Hematopoietic multipotent progenitor cell treated with erythropoietin and hydrocortisone succinate and interleukin-3 and kit ligand, for 15 days (in vitro differentiated cells): ENCODE measurements around the gene RNPEPL1.

ENCODE experiments used
- DNase-seq: peaks from one replicate; pipeline ENCODE4 v3.0.0-alpha.2; 2015; ENCODE audit warnings: low spot score

The RNPEPL1 gene

DNA sequence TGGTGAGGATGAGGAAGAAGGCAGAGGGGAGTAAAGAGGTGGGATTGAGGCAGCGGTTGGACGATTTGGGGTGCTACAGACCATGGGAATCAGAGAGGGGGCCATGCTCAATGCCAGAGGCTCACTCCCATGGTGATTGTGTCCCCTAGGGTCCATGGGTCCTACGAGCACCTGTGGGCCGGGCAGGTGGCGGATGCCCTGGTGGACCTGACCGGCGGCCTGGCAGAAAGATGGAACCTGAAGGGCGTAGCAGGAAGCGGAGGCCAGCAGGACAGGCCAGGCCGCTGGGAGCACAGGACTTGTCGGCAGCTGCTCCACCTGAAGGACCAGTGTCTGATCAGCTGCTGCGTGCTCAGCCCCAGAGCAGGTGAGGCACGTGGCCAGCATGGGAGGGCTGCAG is 23.5 kb downstream of the RNPEPL1 start:
- DNase-seq: no peak

DNA sequence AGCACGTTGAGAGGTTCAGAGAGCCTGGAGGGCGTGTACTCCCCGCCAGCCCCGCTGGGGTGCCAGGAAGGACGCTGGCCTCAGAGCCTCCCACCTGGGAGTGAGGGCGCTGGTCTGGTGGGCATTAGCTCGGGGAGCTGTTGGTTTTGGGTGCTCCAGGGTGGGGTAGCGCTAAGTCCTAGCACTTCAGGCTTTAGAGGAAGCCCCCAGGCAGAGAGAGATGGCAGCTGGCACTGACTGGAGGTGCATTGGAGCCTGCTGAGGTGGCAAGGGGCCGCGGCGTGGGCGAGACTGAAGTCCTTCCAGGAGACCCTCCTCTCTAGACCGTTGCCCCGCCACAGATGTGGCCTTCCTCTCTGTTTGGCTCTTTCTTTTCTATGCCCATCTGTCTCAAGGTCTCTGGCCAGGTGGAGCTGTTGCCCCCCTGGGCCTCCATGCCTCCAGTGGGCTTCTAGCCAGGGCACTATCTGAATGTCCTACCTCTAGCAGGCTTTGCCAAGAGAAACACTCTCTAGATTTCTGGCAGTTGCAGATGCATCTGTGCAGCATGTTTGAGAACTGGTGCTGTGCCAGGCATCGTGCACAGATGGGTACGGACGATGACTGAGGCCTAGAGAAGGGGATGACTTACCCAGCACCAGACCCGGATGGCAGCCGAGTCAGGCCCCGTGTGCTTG is 24.9 kb downstream of the RNPEPL1 start:
- no peak for DNase-seq

DNA sequence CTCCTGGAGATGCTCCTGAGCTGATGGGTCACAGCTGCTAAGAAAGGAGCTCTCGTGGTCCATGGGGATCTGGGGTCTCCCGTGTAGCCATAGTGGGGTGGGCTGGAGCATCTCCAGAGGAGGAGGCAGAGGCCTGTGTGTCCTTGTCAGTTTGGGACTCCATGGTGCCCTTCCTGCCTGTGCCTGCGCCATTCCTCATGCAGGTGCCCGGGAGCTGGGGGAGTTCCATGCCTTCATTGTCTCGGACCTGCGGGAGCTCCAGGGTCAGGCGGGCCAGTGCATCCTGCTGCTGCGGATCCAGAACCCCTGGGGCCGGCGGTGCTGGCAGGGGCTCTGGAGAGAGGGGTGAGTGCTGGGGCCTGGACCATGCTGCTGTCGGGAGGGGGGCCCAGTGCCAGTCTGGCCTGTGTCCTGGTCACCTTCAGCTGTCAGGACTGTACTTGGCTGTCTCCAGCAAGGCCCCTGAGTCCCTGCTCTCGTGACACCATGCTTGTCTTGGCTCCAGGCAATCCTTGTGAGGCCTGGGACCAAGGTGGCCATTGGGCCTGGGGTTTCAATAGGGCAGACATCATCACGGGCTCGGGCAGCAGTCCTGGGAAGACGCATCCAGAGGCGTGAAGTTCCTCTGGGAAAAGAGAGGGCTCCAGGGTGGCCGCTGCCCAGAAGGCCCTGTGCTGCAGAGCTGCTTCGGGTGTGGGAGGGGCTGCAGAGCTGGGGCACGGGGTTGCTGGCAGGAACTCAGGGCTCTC is 25.6 kb downstream of the RNPEPL1 start:
- DNase-seq: no peak

DNA sequence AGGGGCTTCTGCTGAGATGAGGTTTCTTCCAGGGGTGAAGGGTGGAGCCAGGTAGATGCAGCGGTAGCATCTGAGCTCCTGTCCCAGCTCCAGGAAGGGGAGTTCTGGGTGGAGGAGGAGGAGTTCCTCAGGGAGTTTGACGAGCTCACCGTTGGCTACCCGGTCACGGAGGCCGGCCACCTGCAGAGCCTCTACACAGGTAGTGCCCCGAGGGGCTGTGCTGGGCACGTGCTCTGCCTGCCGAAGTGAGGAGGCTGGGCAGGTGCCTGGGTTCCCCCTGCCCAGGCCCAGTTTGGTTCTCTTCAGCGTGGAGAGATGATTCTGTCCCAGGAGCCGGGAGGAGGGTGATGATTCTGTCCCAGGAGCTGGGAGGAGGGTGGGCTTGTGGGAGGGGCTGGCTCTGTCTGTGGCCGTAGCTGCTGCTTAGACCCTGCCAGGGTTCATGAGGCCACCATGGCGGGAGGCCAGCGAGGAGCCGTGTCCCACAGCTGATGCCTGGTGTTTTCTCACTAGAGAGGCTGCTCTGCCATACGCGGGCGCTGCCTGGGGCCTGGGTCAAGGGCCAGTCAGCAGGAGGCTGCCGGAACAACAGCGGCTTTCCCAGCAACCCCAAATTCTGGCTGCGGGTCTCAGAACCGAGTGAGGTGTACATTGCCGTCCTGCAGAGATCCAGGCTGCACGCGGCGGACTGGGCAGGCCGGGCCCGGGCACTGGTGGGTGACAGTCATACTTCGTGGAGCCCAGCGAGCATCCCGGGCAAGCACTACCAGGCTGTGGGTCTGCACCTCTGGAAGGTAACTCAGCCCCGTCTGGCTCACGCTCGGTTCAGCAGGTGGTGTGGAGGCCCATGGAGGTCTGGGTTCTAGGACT is 26.5 kb downstream of the RNPEPL1 start:
- no peak for DNase-seq

DNA sequence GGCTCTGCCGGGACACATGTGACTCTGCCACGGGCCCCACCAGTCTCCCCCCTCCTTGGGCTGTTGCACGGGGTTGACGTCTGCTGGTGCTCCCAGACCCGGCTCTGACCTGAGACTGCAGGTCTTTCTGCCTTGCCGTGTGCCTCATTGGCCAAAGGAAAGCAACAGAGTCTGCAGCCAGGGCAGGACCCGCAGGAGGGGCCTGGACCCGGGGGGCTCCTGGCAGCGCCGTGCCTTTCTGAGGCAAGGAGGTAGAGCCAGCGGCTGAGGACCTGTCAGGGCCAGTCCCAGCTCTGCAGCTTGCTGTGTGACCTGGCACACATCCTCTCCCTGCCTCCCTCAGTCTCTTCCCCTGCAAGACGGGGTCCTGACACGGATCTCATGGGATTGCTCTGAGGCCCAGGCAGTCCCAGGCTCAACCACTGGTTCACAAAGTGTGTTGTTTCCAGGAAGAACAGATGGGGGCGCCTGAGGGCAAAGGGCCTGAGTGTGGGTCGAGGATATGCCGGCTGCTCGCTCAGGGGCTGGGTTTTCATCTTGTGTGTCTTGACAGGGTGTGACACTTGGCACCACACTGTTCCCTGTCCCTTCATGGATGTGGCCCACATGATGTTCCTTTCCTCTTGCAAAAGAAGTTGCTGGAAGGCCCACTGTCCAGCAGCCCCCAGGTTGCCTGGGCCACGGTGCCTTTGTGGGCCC is 27.2 kb downstream of the RNPEPL1 start:
- peak; percentile 13 for DNase-seq

DNA sequence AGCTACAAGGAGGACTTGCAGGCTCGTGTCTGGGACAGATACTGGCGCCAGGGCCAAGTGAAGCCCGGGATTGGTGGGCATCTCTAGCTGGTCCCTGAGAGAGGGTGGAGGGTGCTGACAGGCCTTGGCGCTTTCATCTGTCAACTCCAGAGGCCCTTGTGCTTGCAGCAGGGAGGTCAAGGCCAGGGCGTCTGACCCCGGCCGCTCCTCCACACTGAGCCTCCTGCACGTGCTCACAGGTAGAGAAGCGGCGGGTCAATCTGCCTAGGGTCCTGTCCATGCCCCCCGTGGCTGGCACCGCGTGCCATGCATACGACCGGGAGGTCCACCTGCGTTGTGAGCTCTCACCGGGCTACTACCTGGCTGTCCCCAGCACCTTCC is 27.8 kb downstream of the RNPEPL1 start:
- no peak for DNase-seq

DNA sequence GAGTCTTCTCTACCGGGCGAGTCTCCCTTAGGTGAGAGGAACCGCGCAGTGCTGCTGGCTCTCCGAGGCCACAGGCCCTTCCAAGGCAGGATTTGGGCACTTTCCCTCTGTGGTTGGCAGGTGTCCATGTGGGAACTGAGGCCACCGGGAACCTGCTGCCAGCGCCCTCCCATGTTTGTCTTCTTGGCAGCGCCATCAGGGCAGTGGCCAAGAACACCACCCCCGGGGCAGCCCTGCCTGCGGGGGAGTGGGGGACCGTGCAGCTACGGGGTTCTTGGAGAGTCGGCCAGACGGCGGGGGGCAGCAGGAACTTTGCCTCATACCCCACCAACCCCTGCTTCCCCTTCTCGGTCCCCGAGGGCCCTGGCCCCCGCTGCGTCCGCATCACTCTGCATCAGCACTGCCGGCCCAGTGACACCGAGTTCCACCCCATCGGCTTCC is 28.2 kb downstream of the RNPEPL1 start:
- no peak for DNase-seq

DNA sequence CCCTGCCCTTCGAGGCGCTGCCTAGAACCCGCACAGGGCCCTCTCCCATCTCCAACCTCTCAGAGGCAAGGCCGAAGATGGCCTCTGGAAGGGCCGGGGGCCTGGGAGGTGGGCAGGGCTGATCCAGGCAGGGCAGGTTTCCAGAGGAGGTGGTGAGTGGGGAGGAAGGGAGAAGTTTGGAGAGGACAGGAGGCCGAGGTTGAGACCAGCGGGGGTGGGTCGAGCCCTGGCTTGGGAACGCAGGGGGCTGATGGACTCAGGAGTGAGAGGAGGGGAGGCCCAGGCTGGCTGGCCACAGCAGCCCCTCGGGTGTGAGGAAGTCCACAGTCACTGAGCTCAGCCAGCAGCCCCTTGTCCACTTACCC is 28.8 kb downstream of the RNPEPL1 start:
- no peak for DNase-seq

DNA sequence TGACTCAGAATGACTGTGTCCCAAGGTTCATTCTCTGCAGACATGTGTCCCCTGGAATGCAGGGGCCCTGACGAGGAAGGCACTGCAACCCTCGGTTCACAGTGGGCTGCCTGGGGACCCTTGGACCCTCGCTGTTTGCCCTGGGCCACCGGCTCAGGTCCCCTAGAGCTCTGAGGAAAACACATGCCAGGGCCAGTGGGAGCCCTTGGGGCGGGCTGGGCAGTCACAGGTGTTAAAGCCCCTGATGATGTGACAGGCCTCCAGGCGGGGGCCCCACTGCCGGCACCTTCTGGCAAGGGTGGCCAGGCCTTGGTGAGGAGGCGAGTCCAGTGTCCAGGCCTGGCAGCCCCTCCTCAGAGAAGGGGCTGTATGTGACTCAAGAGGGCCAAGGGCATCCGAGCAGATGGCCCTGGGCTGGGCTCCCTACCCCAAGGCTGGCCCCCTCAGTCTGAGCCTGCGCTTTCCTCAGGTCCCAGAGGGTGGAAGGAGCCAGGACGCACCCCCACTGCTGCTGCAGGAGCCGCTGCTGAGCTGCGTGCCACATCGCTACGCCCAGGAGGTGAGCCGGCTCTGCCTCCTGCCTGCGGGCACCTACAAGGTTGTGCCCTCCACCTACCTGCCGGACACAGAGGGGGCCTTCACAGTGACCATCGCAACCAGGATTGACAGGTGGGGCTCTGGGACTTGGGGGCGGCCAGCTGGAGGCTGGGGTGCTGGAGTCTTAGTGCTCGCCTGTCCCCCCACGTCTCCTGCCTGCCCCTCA is 29.3 kb downstream of the RNPEPL1 start:
- no peak for DNase-seq

DNA sequence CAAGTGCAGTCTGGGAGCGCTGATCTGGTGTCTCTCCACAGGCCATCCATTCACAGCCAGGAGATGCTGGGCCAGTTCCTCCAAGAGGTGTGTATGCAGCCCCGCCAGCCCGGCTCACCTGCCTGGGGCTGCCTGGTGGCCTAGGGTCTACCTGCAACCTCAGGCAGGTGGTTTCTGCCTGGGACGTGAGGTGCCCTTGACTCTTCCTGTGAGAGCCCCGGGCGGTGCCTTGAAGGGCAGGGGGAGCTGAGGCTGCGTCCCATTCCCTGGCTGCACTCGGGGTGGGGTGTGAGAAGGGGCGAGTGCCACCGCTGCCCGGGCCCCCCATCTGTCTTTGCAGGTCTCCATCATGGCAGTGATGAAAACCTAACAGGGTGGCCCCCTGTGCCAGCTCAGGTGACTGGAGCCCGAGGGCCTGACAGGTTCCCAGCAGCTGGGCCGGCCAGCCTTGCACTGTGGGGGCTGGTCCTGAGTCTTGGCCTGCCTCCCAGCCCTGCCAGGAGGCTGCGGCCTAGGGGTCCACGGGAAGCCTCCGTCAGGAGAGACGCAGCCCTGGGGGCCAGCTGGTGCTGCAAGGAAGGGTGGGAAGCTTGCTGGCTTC is 30.1 kb downstream of the RNPEPL1 start:
- no peak for DNase-seq

DNA sequence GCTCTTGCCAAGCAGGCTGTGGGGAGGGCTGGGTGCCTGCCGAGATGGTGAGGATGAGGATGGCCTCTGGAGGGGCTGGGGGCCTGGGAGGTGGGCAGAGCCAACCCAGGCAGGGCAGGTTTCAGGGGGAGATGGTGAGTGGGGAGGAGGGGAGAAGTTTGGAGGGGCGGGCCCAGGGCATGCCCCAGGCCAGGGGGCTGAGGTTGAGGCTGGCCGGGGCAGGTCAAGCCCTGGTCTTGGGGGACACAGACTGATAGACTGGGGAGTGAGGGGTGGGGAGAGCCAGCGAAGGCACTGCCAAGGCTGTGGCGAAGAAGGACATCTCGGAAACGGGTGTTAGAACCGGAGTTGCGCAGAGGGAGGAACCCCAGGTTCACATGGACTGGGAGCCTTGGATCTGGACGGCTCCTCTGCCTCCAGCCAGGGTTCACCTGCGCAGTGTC is 30.9 kb downstream of the RNPEPL1 start:
- DNase-seq: no peak

DNA sequence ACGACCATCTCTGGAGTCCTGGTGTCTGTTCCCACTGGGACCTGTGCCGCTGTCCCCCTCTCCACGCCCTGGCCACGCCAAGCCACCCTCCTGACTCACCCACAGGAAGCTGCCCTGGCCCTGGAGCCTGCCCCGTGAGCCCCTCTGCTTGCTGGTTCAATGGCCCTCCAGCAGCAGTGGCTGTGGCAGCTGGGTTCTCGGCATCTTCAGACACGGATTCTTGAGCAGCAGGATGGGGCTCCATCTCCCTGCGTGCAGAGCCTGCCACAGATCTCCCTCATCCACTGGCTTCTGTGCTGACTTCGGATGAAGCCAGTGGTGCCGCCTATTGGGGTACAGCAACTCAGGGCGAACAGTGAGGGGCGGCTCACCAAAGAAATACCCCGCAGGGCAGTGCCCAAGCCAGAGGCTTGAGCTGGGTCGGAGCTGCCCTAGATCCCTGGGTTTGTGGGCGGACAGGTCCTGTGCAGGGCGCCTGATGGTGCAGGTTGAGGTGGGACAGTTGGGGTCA is 32.2 kb downstream of the RNPEPL1 start:
- DNase-seq: no peak

DNA sequence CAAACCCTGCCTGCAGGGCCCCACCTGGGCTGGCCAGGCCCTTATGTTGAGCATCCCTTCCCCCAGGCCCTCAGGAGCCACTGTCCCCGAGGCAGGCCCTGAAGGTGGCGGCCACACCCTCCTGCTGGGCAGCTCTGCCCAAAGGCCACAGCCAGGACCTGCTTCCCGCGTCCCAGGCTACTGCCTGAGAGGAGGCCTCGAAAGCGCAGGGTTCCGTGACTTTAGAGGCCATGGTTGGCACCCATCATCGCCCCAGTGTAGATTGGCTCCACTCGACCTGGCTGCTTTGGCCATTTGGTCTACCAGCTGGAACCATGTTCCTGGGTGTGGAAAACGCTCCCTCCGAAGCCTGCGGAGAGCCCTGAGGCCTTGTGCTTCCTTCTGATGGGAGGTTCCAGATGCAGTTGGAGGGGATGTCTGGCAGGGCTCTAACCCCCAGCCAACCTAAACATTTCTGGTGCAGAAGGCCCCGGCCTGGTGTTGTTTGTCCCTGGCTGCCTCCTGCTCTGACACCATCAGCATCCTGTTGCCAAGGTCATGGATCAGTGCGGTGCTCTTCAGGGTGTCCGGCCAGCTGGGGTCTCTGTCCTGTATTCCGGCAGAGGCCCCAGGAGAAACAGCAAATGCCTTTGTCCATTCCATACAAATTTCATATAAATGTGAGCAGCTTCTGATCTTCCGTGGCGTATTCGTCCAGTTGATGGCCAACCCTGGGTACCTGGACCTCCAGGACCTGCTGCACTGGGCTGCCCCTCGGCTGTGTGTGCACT is 33.0 kb downstream of the RNPEPL1 start:
- no peak for DNase-seq

DNA sequence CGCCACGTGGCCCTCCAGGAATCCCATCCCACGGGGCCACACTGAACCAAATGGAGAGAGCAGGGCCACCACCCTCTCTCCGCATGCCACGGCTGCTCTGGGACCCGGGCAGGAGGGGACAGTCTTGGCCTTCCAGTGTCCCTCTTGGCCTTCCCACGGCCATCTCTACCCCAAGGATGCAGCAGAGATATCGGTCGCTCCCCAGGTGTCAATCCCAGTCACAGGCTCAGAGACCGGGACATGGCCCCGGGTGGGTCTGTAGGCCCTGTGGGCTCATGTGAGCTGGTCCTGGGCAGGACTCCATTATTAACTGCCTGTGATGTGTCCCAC is 33.5 kb downstream of the RNPEPL1 start:
- DNase-seq: no peak

DNA sequence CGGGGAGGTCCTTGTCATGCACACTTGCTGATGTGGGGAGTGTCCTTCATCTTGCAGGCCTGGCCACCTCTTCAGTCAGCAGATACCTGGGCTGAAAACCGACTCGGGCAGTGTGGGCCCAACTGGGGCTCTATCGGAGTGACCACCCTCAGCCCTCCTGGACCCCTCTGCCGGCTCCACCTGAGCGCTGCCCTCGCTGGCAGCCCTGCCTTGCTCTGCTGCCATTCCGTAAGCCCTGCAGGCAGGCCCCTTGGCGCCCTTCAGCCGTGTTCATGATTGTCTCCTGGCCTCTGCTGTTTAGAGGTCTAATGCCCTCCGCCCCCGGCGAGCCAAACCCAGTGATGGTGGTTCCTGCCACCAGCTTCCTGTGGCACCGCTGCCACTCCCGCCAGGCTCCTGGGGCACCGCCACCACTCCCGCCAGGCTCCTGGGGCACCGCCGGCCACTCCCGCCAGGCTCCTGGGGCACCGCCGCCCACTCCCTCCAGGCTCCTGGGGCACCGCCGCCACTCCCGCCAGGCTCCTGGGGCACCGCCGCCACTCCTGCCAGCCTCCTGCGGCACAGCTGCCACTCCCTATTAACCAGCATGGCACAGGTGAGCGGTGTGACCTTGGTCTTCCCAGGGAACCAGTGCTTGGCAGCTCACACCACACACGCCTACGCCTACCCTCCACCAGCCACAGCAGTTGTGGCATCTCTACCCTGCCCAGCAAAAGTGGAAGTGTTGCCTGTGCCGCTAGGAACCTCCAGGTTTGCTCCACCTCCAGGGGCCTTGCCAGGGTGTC is 34.2 kb downstream of the RNPEPL1 start:
- DNase-seq: no peak

DNA sequence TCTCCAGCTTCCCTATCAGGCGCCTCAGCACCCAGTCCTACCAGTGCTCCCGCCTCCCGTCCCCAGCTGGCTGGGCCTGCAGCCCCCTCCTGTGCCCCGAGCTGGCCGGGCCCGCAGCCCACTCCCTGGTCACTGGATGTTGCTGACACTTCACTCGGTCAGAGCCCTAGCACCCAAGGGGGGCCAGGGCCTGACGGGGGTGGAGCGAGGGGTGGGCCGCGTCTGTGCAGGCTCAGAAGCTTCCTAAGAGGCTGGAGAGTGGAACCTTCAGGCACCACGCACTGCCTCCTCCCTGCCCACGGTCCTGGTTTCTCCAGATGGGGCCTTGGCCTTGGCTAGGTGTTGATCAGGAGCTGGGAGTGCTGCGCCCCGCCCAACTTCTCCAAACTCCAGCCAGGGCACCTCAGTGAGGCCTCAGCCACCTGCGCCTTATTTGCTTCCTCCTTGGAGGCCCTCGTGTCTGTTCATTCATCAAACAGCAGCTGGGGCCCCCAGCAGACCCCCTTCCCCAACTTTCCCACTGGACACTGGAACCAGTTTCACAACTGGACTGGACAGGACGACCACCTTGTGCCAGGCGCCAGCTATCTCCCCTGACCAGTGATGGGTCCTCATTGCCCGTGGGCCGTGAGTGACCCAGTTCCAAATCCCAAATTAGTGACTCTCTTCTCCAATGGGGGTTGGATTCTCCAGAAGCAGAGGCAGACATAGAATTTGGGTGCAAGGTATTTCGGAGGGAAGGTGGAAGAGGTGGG is 35.0 kb downstream of the RNPEPL1 start:
- DNase-seq: no peak

DNA sequence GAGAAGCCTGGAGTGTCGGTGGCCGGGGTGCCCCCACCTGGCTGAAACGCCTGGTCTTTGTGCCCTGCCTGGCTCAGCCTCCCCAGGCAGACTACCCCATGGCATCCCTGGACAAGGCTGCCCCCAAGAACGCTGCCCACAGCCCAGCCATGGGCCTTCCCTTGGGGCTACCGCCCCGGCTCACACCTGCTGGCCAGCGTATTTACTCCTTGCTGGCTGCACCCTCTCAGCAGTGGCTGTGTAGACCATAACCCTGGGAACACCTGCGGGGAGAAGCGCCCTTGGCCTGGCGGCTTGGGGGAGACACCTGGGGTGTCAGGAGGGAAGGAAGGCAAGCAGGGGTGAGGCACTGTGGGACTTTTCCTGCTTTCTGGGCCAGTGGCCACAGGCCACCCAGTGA is 35.6 kb downstream of the RNPEPL1 start:
- no peak for DNase-seq

DNA sequence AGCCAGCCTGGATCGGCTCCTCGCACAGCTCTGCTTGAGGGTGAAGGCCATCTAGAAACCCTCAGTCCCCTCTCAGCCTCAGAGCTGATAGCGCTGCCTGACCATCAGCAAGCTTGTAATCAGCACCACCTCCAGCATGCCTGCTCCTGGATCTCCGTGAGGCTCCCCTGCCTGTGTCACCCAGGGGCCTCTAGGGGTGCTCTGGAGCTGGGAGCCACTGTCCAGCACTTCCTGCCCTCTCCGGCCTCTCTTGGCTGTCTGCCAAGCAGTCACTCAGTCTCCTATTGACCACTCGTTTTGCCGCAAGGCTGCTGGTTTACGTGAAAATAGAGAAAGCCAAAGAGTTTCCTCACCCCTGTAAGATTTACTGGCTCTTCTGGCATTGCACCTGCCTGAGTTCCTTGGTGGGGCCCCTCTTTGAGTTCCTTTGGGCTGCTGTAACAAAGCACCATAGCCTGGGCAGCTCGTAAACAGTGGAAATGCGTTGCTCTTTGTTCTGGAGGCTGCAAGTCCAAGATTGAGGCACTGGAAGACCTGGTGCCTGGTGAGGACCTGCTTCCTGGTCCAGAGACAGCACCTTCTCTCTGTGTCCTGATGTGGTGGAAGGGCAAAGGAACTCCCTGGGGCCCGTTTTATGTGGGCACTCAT is 36.1 kb downstream of the RNPEPL1 start:
- DNase-seq: no peak
